ENCODE results near the gene STYXL1.
"Not testable (repeated sequence)": the region's sequence is repeated elsewhere in the genome, so short reads cannot be mapped to it uniquely, and the experiment has no call there.

STYXL1 gene

DNA sequence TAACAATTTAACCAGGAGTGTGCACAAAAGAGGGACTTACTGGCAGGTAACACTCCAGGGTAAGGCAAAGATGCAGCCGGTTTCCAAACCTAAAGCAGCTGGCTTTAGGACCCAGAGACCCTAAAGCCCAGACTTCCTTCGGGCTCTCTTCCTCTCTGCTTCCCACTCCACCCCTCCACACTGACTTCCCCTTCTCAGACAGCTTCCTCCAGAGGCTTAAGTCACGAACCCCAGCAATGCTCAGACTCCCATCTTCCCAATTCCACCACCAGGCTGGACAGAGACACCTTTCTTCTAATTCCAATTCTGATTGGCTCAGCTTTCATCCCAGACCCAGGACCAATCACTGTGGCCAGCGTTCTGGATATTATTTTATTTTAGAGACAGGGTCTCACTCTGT lies 24.8 kb downstream of the STYXL1 start:
- peak overlapping the region; percentile 61 for H3K27ac ChIP-seq
- no peak for TF ChIP-seq CTCF (IDR thresholded peaks at IDR 0.05)
- H3K9me3 ChIP-seq: no peaks in the 10 kb centered on the region
- no peaks in the 10 kb centered on the region for H3K27me3 ChIP-seq
- H3K4me3 ChIP-seq (ENCODE audit: low read depth in 1 of 2, low read length in 1 of 2): peak overlapping the region in 1 of 2 experiments; percentile 10
- H3K4me1 ChIP-seq (ENCODE audit: control insufficient read depth in 1 of 2, insufficient read depth in 1 of 2, low read depth in 1 of 2, low read length in 1 of 2): peaks cover 9 to 12% of the 10 kb centered on the region in 2 experiments
- peaks cover 50% of the 10 kb centered on the region for H3K36me3 ChIP-seq

DNA sequence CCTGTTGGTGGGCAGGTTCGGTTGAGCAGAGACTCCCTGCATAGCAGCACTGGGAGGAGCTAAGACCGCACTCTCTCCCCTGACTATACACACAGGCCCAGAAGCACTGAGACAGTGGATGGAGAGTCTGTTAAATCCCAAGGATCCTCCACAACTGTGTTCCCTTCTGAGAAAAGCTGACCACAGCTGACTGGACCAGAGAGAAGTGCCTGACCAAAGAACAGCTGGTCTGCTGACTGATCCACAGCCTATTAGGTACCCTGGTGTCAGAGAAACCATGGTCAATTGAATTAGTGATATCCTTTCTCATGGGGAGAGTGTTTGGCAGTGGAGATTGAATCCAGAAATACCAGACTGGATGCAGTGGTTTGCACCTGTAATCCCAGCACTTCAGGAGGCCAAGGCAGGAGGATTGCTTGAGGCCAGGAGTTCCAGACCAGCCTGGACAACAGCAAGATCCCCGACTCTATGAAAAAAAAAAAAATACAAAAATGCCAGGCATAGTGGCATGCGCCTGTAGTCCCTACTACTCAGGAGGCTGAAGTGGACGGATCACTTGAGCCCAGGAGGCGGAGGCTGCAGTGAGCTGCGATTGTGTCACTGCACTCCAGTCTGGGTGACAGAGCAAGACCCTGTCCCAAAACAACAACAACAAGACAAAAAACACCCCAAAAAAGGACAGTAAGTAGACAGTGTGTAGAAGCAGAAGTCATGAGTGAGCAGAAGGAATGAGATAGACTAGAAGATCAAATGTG lies 25.6 kb downstream of the STYXL1 start:
- Histone ChIP-seq H3K27ac (peak overlapping the region; percentile 61), H3K4me1 (ENCODE audit: control insufficient read depth in 1 of 2, insufficient read depth in 1 of 2, low read depth in 1 of 2, low read length in 1 of 2) (peaks cover 9 to 12% of the 10 kb centered on the region in 2 experiments), H3K36me3 (peaks cover 46% of the 10 kb centered on the region), H3K9me3 (no peaks in the 10 kb centered on the region), H3K27me3 (no peaks in the 10 kb centered on the region), H3K4me3 (ENCODE audit: low read depth in 1 of 2, low read length in 1 of 2) (no peak overlapping the region)
- no peak for TF ChIP-seq CTCF (IDR thresholded peaks at IDR 0.05)

GRCh38 chr7:76020031-76020714 lies 27.6 kb downstream of the STYXL1 start:
- H3K27ac ChIP-seq: no peak overlapping the region
- peak; percentile 94 for TF ChIP-seq CTCF (IDR thresholded peaks at IDR 0.05)

DNA sequence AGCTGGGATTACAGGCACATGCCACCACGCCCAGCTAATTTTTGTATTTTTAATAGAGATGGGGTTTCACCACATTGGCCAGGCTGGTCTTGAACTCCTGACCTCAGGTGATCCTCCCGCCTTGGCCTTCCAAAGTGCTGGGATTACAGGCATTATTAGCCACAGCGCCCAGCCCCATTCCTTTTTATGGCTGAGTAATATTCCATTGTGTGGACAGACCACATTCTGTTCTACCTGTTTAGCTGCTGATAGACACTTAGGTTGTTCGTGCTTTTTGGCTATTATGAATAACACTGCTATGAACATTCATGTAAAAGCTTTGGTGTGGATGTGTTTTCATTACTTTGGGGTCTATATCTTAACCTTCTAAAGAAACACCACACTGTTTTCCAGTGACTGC lies 29.3 kb downstream of the STYXL1 start:
- not testable (repeated sequence) for H3K4me3 ChIP-seq (ENCODE audit: low read depth in 1 of 2, low read length in 1 of 2); H3K27me3 ChIP-seq; H3K9me3 ChIP-seq; H3K27ac ChIP-seq
- Histone ChIP-seq H3K36me3 (peaks cover 52% of the 10 kb centered on the region), H3K4me1 (ENCODE audit: control insufficient read depth in 1 of 2, insufficient read depth in 1 of 2, low read depth in 1 of 2, low read length in 1 of 2) (peaks cover 9 to 12% of the 10 kb centered on the region in 2 experiments)

More at GRCh38 chr7:76020031-76020714, 27.6 kb downstream of the STYXL1 start:
- H3K4me1 ChIP-seq (ENCODE audit: control insufficient read depth in 1 of 2, insufficient read depth in 1 of 2, low read depth in 1 of 2, low read length in 1 of 2): peaks cover 9 to 12% of the 10 kb centered on the region in 2 experiments
- H3K4me3 ChIP-seq (ENCODE audit: low read depth in 1 of 2, low read length in 1 of 2): no peak overlapping the region
- H3K9me3 ChIP-seq: no peaks in the 10 kb centered on the region
- no peaks in the 10 kb centered on the region for H3K27me3 ChIP-seq
- H3K36me3 ChIP-seq: peaks cover 50% of the 10 kb centered on the region

GRCh38 chr7:76016191-76016947 lies 31.4 kb downstream of the STYXL1 start:
- H3K27ac ChIP-seq: no peak overlapping the region
- H3K27me3 ChIP-seq: no peaks in the 10 kb centered on the region
- TF ChIP-seq CTCF (IDR thresholded peaks at IDR 0.05): no peak
- H3K4me1 ChIP-seq (ENCODE audit: control insufficient read depth in 1 of 2, insufficient read depth in 1 of 2, low read depth in 1 of 2, low read length in 1 of 2): no peaks in the 10 kb centered on the region
- no peak overlapping the region for H3K4me3 ChIP-seq (ENCODE audit: low read depth in 1 of 2, low read length in 1 of 2)
- H3K9me3 ChIP-seq: no peaks in the 10 kb centered on the region
- peaks cover 59% of the 10 kb centered on the region for H3K36me3 ChIP-seq
